WI38 (cell line): ENCODE measurements around the gene TMPRSS4.

Experiments used
- H3K4me3 ChIP-seq: 2 replicates; pipeline ENCODE4 v1.5.1; 2011; ENCODE audit warnings: low read depth, mild to moderate bottlenecking, control low read depth, low read length
- TF ChIP-seq, protein P1 (sequence below): IDR thresholded peaks from 2 replicates; pipeline ENCODE4 v1.5.1; 2012; ENCODE audit warnings: low read depth, mild to moderate bottlenecking, control low read depth, low read length

Gene TMPRSS4

DNA sequence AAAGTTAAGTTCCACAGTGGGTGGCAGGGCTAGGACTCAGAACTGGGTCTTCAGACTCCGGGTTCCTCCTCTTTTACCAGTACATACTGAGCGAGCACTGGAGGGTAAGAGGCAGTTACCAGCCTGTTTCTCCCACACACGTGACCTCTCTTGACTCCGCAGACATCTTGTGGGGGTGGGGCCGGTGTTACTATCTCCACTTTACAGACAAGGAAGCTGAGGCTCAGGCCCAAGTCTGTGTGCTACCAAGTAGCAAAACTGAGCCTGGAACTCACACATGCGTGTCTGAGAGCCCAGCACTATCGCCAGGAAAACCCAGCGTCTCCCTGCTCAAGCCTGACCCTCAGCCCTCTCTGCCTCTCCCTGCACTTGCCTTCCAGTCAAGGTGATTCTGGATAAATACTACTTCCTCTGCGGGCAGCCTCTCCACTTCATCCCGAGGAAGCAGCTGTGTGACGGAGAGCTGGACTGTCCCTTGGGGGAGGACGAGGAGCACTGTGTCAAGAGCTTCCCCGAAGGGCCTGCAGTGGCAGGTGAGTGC is 25.9 kb downstream of the TMPRSS4 start:
- TF ChIP-seq, protein P1, sequence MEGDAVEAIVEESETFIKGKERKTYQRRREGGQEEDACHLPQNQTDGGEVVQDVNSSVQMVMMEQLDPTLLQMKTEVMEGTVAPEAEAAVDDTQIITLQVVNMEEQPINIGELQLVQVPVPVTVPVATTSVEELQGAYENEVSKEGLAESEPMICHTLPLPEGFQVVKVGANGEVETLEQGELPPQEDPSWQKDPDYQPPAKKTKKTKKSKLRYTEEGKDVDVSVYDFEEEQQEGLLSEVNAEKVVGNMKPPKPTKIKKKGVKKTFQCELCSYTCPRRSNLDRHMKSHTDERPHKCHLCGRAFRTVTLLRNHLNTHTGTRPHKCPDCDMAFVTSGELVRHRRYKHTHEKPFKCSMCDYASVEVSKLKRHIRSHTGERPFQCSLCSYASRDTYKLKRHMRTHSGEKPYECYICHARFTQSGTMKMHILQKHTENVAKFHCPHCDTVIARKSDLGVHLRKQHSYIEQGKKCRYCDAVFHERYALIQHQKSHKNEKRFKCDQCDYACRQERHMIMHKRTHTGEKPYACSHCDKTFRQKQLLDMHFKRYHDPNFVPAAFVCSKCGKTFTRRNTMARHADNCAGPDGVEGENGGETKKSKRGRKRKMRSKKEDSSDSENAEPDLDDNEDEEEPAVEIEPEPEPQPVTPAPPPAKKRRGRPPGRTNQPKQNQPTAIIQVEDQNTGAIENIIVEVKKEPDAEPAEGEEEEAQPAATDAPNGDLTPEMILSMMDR: no peak
- H3K4me3 ChIP-seq: no peak overlapping the region

DNA sequence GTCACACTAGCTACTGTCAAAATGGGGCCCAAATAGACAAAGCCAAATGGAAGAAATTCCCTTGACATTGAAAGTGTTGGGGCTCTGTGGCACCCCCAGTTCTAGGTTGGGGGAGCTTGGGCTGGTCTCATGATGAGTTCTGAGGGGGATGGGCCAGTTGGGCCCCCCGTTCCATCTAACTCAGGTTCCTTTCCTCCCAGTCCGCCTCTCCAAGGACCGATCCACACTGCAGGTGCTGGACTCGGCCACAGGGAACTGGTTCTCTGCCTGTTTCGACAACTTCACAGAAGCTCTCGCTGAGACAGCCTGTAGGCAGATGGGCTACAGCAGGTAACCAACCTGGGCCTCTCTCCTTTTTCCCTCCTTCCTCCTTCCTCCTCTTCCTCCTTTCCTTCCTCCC is 27.6 kb downstream of the TMPRSS4 start:
- TF ChIP-seq, protein P1: no peak
- no peak overlapping the region for H3K4me3 ChIP-seq

DNA sequence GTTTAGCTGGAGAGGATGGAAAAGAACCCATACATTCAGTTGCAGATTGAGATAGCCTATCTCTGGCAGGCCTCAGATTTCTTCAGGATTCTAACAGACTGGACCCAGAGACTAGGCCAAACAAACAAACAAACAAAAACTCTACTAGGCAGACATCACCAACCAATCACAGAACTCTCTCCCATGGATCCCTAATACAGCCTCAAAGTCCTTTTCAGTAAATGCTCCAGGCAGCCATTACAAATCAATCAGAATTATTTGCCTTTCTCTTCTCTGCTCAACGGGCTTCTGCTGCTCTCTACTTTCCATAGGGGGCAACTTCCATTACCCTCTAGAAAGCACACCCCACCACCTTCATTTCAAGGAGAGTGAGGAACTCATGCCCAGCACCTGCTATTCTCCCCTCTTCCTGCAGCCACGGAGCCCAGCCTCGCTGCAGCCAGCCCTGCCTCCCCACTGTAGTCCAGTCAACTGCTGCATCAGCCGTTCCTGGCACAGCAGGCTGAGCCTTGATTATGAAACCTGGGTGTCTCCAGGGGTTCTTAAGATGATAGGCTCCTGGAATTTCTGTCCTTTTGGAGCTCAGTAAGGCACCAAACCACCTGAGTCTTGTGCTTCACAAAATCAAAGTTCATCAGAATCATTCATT is 28.9 kb downstream of the TMPRSS4 start:
- TF ChIP-seq, protein P1: no peak
- no peak overlapping the region for H3K4me3 ChIP-seq

DNA sequence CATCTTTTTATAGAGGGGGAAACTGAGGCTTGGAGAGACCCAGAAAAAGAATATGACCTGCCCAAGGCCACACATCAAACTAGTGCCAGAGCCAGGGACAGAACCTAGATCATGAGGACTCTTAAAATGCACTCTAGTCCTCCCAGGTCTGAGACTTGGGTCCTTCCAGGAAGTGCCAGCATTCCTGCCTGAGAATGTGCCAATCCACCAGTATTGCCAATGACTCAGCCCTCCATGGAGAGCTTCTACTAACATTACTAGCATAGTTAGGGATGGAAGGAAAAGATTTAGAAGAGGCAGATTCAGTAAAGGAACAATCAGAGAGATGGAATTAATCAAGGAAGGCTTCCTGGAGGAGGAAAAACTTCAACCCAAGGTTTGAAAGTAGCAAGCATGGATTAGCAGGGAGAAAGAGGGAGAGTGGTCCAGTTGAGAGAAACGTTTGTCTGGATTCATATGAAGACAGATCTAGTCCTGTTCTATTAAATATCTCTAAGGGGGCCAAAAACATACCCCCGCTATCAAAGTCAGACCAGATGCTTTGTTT is 30.0 kb downstream of the TMPRSS4 start:
- TF ChIP-seq, protein P1: no peak
- H3K4me3 ChIP-seq: no peak overlapping the region

DNA sequence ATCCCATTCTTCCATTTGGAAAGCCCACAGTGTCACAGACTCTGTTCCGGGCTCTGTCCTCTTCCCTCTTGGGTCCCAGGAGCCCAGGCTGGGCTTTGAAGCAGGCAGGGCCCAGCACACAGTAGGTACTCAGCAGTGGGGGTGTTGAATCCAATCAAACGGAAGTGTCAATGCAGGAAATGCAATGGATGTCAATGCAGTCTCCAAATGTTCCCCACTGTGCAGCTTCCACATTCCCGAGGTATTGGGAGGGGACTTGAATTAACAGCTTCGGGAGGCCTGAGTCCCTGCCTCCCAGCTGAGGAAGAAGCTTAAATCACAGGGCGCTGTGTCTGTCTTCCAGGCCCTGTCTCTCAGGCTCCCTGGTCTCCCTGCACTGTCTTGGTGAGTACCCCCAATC is 31.6 kb downstream of the TMPRSS4 start:
- H3K4me3 ChIP-seq: no peak overlapping the region
- TF ChIP-seq, protein P1: no peak

DNA sequence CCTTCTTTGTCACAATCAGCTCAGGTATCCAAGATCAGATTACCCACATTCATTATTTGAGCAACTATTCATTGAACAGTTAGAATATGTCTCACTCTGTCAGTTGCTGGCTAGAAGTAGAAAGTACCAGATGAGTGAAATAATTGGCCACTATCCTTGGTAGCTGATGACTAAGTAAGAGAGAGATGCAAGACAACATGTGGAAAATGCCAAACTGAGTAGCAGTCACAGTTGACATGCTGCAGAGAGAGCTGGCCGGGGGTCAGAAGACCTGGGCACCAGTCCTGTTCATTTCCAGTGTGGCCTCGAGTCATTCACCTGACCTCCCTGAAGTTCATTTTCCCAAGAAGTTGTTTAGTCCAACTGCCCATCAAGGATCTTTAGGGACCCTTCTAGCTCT is 32.4 kb downstream of the TMPRSS4 start:
- H3K4me3 ChIP-seq: no peak overlapping the region
- TF ChIP-seq, protein P1: no peak

DNA sequence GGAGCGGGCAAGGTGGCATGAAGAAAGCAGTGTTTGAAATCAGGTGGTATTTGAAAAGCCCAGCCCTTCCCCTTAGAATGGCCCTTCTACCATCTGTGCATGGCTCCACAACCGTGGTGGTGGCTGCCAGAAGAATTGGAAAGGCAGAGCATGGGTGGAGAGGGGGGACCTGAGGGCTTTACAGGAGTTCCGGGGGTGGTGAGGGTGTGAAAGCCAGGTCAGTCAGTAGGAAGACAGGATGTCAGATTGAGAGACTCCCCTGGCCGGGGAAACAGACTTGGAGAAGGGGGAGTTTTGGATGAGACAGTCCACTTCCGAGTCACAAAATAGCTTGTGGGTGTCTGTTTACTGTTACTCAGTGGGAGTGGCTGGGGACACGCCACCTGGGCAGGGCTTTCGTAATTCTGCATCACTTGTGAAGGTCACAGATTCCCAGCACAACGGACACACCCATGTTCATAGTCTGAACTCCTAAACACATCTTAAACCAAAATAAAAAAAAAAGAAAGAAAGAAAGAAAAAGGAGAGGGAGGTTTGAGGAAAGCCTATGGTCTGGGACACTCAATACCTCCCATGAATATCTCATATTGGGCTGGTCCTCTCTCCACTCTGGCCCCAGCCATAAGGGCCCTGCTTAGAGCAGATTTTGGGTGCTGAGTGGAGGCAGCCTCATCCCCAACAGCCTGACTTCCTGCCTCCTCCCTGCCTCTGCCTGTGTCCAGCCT is 34.3 kb downstream of the TMPRSS4 start:
- no peak overlapping the region for H3K4me3 ChIP-seq
- TF ChIP-seq, protein P1: no peak
